Type B pancreatic cell (in vitro differentiated cells): ENCODE measurements around the gene ADAMTS9. TPM values are rescaled to one million over a fixed set of nuclear protein-coding genes. Genes with fewer than 3 reads are reported as not detected.

Experiments used
- DNase-seq: peaks from one replicate; pipeline ENCODE4 v3.0.0; 2021; ENCODE audit warnings: mixed read lengths; ENCODE audit not compliant: unreplicated experiment; ENCODE audit errors: extremely low spot score
- H3K27ac Mint-ChIP-seq: 2 replicates; pipeline ENCODE4 v1.8.0; 2021; ENCODE audit warnings: mild to moderate bottlenecking, mixed read lengths
- H3K27me3 Mint-ChIP-seq: 2 replicates; pipeline ENCODE4 v1.8.0; 2021; ENCODE audit warnings: mixed read lengths
- H3K36me3 Mint-ChIP-seq: 2 replicates; pipeline ENCODE4 v1.8.0; 2021; ENCODE audit warnings: mixed read lengths
- H3K4me1 Mint-ChIP-seq: one replicate; pipeline ENCODE4 v1.8.0; 2021; ENCODE audit warnings: mixed read lengths; ENCODE audit not compliant: unreplicated experiment
- H3K4me3 Mint-ChIP-seq: 2 replicates; pipeline ENCODE4 v1.8.0; 2021; ENCODE audit warnings: mild to moderate bottlenecking, mixed read lengths
- H3K9me3 Mint-ChIP-seq: 2 replicates; pipeline ENCODE4 v1.8.0; 2021; ENCODE audit warnings: mixed read lengths
- total RNA-seq: library from RNA; stranded (reverse); gene quantifications from 2 replicates; pipeline ENCODE4 v1.2.1, GENCODE V29; 2021; ENCODE audit warnings: low replicate concordance
- TF ChIP-seq, protein P1 (sequence below): fragments of 200-600 bp; sonication (generic); conservative IDR thresholded peaks from 2 replicates; pipeline ENCODE4 v1.5.0; 2021; ENCODE audit warnings: antibody characterized with exemption, mild to moderate bottlenecking

The ADAMTS9 gene
- total RNA-seq, 1 donor from 2014 or later: 34.9 TPM

DNA sequence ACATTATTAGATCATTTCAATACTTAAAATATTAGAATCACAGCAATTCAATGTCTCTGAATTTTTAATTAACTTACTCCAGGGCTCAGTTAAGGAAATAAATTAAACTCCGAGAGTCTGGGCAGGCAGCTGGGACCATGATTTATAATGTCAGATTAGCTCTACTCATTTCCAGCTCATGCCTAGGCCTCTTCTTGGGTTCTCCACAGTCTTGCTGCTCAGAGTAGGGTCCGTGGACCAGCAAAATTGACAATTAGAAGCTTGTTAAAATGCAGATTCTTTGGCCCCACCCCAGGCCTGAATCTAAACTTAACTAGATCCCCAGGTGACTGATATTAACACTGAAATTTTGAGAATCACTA lies 28.2 kb downstream of the ADAMTS9 start:
- no peak for DNase-seq
- Mint-ChIP-seq H3K4me3 (no peak overlapping the region), H3K27ac (no peak overlapping the region), H3K9me3 (no peaks in the 10 kb centered on the region), H3K36me3 (peaks cover 24% of the 10 kb centered on the region), H3K27me3 (no peaks in the 10 kb centered on the region), H3K4me1 (no peaks in the 10 kb centered on the region)
- TF ChIP-seq, protein P1, sequence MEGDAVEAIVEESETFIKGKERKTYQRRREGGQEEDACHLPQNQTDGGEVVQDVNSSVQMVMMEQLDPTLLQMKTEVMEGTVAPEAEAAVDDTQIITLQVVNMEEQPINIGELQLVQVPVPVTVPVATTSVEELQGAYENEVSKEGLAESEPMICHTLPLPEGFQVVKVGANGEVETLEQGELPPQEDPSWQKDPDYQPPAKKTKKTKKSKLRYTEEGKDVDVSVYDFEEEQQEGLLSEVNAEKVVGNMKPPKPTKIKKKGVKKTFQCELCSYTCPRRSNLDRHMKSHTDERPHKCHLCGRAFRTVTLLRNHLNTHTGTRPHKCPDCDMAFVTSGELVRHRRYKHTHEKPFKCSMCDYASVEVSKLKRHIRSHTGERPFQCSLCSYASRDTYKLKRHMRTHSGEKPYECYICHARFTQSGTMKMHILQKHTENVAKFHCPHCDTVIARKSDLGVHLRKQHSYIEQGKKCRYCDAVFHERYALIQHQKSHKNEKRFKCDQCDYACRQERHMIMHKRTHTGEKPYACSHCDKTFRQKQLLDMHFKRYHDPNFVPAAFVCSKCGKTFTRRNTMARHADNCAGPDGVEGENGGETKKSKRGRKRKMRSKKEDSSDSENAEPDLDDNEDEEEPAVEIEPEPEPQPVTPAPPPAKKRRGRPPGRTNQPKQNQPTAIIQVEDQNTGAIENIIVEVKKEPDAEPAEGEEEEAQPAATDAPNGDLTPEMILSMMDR: no peak

DNA sequence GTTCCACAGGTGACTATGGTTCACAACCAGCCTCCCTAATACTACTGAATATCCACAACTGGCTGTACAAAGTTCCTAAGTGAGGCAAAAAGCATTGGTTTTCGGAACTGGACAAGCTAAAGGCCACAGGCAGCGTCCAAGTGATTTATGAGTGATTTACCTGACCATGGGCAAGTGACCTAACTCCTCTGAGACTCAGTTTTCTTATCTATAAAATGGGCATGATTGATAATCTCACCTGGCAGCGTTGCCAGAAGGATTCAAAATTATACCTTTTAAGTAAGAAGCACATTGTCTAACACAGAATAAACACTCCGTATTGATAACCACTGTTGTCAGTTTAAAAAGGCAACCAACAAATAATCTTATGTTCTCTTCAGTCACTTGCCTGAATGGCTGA lies 29.8 kb downstream of the ADAMTS9 start:
- no peaks in the 10 kb centered on the region for H3K27me3 Mint-ChIP-seq
- no peaks in the 10 kb centered on the region for H3K9me3 Mint-ChIP-seq
- TF ChIP-seq, protein P1: no peak
- peaks cover 19% of the 10 kb centered on the region for H3K36me3 Mint-ChIP-seq
- DNase-seq: no peak
- no peak overlapping the region for H3K27ac Mint-ChIP-seq
- H3K4me3 Mint-ChIP-seq: no peak overlapping the region
- H3K4me1 Mint-ChIP-seq: no peaks in the 10 kb centered on the region

DNA sequence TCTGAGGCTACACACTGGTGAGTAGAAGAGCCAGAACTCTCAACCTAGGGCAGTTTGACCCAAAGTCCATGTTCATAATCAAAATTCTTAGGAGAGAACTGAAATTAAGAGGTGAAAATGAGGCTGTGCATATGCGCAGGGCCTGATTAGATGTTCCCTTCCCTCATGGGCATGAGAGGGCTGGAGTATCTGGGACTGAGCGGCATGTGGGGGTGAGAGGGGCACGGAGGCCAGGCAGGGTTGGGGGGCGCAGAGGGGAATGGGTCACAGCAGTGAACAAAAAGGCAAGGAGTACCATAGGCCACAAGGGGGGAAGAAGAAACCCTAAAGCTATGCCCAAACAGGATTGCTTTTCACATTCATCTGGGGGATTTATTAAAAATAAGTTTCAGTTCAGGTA lies 31.3 kb downstream of the ADAMTS9 start:
- no peak overlapping the region for H3K4me3 Mint-ChIP-seq
- TF ChIP-seq, protein P1: no peak
- no peak for DNase-seq
- no peak overlapping the region for H3K27ac Mint-ChIP-seq
- H3K27me3 Mint-ChIP-seq: no peaks in the 10 kb centered on the region
- H3K36me3 Mint-ChIP-seq: peaks cover 14% of the 10 kb centered on the region
- H3K4me1 Mint-ChIP-seq: no peaks in the 10 kb centered on the region
- no peaks in the 10 kb centered on the region for H3K9me3 Mint-ChIP-seq

DNA sequence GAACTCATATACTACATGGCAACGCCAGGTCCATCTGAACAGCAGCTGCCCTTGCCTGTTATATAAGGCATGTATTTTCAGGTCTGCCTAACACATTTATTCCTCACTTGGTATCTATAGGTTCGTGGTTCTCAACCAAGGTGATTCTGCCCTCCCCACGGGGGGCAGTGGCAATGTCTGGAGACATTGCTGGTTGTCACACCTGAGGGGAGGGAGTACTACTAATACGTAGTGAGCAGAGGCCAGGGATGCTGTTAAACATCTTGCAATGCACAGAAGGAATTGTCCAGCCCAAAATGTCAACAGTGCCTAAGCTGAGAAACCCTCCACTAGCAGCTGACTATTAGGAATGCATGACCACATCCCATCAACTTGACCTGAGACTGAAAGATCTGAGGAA lies 32.6 kb downstream of the ADAMTS9 start:
- TF ChIP-seq, protein P1: no peak

DNA sequence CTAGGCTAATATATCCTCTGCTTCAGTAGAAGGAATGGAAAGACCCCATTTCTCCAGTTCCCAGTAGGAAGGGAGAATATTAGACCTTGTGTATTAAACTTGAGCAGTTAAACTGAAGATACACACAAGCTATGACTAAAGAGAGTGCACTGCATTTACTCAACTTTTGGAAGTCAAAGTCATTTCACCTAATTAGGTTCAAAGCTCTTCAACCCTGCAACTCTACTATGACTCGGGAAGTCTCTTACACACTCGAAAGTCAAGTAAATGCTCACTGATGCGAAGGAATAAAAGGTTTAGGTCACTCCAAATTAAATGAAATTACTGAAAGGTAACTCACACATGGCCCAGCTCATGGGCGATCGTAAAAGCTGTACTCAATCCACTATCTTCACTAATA lies 33.8 kb downstream of the ADAMTS9 start:
- H3K9me3 Mint-ChIP-seq: no peaks in the 10 kb centered on the region
- no peaks in the 10 kb centered on the region for H3K27me3 Mint-ChIP-seq
- H3K4me3 Mint-ChIP-seq: no peak overlapping the region
- TF ChIP-seq, protein P1: no peak
- H3K36me3 Mint-ChIP-seq: peaks cover 16% of the 10 kb centered on the region
- H3K27ac Mint-ChIP-seq: no peak overlapping the region
- H3K4me1 Mint-ChIP-seq: peaks cover 21% of the 10 kb centered on the region
- no peak for DNase-seq

More for the DNA sequence above, 32.6 kb downstream of the ADAMTS9 start:
- Mint-ChIP-seq H3K27ac (no peak overlapping the region), H3K27me3 (no peaks in the 10 kb centered on the region), H3K9me3 (no peaks in the 10 kb centered on the region), H3K4me3 (no peak overlapping the region), H3K4me1 (peaks cover 9% of the 10 kb centered on the region), H3K36me3 (peaks cover 10% of the 10 kb centered on the region)
- DNase-seq: no peak

DNA sequence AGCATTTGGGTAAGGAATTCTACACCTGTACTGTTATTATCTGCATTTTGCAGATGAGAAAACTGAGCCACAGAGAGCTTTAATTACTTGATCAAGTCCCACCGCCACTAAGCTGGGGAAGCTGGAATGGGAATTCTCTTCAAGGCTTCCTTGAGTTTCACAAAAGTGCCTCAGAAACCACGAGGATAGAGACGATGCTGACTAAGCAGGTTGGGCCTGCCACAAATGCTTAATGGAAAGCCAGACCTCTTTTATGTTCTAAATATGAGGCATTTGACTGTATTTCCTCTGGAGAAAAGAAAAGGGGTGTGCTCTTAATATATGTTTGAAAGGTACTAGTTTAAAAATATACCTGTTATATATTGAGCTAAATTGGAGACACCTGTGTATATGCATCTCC lies 34.7 kb downstream of the ADAMTS9 start:
- no peak for DNase-seq
- Mint-ChIP-seq H3K4me3 (no peak overlapping the region), H3K27me3 (no peaks in the 10 kb centered on the region), H3K27ac (no peak overlapping the region), H3K4me1 (peaks cover 28% of the 10 kb centered on the region), H3K9me3 (no peaks in the 10 kb centered on the region), H3K36me3 (peaks cover 10% of the 10 kb centered on the region)
- TF ChIP-seq, protein P1: no peak
